Measurements from ENCODE around the gene TNP2. TPM values are rescaled to one million over a fixed set of nuclear protein-coding genes. Genes with fewer than 3 reads are reported as not detected.

Gene TNP2
- total and polyA plus RNA-seq, 9 of the 15 experiments (the other 6 are each of a cell fraction or from before 2014, with no cell fraction given), result not detected

DNA sequence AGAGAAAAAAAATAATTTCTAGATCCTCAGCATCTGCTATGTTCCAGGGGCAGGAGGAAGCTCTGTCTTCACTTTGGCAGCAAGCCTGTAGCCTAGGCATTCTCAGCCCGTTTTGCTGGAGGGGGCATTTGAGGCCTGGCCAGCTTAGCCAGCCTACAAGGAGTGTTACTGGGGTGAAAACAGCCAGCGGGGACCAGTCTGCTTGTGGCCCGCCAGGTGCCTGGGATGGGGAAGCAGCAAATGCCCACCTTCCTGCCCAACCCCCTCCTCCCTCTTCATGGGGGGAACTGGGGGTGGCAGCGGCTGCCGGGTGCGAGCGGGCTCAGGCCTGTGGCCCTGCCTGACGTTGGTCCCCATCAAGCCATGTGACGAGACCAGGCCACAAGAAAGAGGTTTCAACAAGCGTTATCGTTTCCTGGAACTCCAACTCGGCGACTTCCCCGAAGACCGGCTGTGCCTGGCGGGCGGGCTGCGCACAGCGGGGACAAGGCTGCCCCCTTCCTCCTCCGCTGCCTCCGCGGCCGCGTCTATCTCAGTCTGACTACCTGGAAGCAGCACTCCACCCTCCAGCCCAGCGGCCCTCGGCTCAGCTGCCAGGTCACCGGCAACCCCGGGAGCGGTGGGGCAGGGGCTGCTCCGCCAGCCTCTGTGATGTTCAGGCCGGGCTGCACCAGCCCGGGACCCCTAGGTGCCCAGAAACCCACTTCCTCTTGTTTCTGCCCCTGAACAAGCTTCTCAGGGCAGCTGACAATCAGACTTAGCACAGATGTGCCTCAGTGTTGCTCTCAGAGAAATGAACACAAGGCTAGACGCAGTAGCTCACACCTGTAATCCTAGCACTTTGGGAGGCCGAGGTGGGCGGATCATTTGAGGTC lies 36.0 kb downstream of the TNP2 start (continued):
- TF ChIP-seq CBFB (CRISPR knock-in tag; IDR thresholded peaks at IDR 0.05) (no peak), ZNF780A (CRISPR knock-in tag; IDR thresholded peaks at IDR 0.05) (no peak), SMARCA5 (IDR thresholded peaks at IDR 0.05) (0 out of 2 replicates have a peak, but pooled peaks have one; percentile 52), ZNF436 (CRISPR knock-in tag; IDR thresholded peaks at IDR 0.05) (no peak), ZNF431 (CRISPR knock-in tag; IDR thresholded peaks at IDR 0.05) (no peak), LARP7 (IDR thresholded peaks at IDR 0.05) (no peak), DPF2 (IDR thresholded peaks at IDR 0.05) (peak; percentile 53; the same call in 1 of the 2 replicates), BMI1 (IDR thresholded peaks at IDR 0.05; ENCODE audit: low read length) (no peak), MTA2 (IDR thresholded peaks at IDR 0.05; ENCODE audit: low read depth) (no peak), CBX8 (IDR thresholded peaks at IDR 0.05; ENCODE audit: borderline replicate concordance, extremely low read depth, low read depth, low read length, poor library complexity, severe bottlenecking) (no peak), KLF6 (CRISPR knock-in tag; IDR thresholded peaks at IDR 0.05; ENCODE audit: borderline replicate concordance) (peak; percentile 88; the same call in 1 of the 2 replicates), ZNF699 (CRISPR knock-in tag; IDR thresholded peaks at IDR 0.05; ENCODE audit: insufficient replicate concordance) (no peak), CBX2 (IDR thresholded peaks at IDR 0.05; ENCODE audit: insufficient read depth, low read length, poor library complexity, severe bottlenecking) (no peak), ZNF41 (CRISPR knock-in tag; conservative IDR thresholded peaks at IDR 0.05) (peak; percentile 62; the same call in 1 of the 2 replicates)
- TF ChIP-seq, protein P1, sequence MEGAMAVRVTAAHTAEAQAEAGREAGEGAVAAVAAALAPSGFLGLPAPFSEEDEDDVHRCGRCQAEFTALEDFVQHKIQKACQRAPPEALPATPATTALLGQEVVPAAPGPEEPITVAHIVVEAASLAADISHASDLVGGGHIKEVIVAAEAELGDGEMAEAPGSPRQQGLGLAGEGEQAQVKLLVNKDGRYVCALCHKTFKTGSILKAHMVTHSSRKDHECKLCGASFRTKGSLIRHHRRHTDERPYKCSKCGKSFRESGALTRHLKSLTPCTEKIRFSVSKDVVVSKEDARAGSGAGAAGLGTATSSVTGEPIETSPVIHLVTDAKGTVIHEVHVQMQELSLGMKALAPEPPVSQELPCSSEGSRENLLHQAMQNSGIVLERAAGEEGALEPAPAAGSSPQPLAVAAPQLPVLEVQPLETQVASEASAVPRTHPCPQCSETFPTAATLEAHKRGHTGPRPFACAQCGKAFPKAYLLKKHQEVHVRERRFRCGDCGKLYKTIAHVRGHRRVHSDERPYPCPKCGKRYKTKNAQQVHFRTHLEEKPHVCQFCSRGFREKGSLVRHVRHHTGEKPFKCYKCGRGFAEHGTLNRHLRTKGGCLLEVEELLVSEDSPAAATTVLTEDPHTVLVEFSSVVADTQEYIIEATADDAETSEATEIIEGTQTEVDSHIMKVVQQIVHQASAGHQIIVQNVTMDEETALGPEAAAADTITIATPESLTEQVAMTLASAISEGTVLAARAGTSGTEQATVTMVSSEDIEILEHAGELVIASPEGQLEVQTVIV (CRISPR knock-in tag; IDR thresholded peaks at IDR 0.05; ENCODE audit: borderline replicate concordance), result peak; percentile 68; the same call in 1 of the 2 replicates
- TF ChIP-seq, protein P2, sequence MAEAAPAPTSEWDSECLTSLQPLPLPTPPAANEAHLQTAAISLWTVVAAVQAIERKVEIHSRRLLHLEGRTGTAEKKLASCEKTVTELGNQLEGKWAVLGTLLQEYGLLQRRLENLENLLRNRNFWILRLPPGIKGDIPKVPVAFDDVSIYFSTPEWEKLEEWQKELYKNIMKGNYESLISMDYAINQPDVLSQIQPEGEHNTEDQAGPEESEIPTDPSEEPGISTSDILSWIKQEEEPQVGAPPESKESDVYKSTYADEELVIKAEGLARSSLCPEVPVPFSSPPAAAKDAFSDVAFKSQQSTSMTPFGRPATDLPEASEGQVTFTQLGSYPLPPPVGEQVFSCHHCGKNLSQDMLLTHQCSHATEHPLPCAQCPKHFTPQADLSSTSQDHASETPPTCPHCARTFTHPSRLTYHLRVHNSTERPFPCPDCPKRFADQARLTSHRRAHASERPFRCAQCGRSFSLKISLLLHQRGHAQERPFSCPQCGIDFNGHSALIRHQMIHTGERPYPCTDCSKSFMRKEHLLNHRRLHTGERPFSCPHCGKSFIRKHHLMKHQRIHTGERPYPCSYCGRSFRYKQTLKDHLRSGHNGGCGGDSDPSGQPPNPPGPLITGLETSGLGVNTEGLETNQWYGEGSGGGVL (CRISPR knock-in tag; IDR thresholded peaks at IDR 0.05), result no peak; the same call in 1 of the 2 replicates
- TF ChIP-seq, protein P3, sequence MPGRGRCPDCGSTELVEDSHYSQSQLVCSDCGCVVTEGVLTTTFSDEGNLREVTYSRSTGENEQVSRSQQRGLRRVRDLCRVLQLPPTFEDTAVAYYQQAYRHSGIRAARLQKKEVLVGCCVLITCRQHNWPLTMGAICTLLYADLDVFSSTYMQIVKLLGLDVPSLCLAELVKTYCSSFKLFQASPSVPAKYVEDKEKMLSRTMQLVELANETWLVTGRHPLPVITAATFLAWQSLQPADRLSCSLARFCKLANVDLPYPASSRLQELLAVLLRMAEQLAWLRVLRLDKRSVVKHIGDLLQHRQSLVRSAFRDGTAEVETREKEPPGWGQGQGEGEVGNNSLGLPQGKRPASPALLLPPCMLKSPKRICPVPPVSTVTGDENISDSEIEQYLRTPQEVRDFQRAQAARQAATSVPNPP (IDR thresholded peaks at IDR 0.05; ENCODE audit: borderline replicate concordance, insufficient read depth, insufficient read length), result no peak
- TF ChIP-seq, protein P4, sequence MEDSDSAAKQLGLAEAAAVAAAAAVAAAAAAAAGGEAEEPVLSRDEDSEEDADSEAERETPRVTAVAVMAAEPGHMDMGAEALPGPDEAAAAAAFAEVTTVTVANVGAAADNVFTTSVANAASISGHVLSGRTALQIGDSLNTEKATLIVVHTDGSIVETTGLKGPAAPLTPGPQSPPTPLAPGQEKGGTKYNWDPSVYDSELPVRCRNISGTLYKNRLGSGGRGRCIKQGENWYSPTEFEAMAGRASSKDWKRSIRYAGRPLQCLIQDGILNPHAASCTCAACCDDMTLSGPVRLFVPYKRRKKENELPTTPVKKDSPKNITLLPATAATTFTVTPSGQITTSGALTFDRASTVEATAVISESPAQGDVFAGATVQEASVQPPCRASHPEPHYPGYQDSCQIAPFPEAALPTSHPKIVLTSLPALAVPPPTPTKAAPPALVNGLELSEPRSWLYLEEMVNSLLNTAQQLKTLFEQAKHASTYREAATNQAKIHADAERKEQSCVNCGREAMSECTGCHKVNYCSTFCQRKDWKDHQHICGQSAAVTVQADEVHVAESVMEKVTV (CRISPR knock-in tag; IDR thresholded peaks at IDR 0.05), result no peak
- TF ChIP-seq, protein P5, sequence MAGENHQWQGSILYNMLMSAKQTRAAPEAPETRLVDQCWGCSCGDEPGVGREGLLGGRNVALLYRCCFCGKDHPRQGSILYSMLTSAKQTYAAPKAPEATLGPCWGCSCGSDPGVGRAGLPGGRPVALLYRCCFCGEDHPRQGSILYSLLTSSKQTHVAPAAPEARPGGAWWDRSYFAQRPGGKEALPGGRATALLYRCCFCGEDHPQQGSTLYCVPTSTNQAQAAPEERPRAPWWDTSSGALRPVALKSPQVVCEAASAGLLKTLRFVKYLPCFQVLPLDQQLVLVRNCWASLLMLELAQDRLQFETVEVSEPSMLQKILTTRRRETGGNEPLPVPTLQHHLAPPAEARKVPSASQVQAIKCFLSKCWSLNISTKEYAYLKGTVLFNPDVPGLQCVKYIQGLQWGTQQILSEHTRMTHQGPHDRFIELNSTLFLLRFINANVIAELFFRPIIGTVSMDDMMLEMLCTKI (IDR thresholded peaks at IDR 0.05; ENCODE audit: partially characterized antibody), result no peak

All from K562 (cell line).